Panc1 (cell line): ENCODE measurements around the gene CHD6. TPM values are rescaled to one million over a fixed set of nuclear protein-coding genes. Genes with fewer than 3 reads are reported as not detected.
A peak's percentile ranks its signal among the peaks of the same experiment; 100 is the strongest.

Experiments used
- ATAC-seq: fragments of 200-7000 bp; cut with Tn5 transposase; 2 replicates; pipeline ENCODE4 v1.9.1; 2020; ENCODE audit warnings: mild to moderate bottlenecking, moderate library complexity
- BruUV-seq: library from RNA; stranded (reverse); fragments of 400-500 nt; replicated peaks from 2 replicates; lab custom pipeline; 2021; lab: Mats Ljungman, UMichigan
- CTCF ChIA-PET: fragments of 300-600 bp; sonication (Branson Sonifier 250); formaldehyde crosslinking; loops from one replicate; lab custom pipeline; 2022; ENCODE audit warnings: antibody characterized with exemption; lab: Charles Lee
- POLR2A ChIA-PET: fragments of 300-600 bp; sonication (Branson Sonifier 250); formaldehyde crosslinking; loops from one replicate; lab custom pipeline; 2022; ENCODE audit warnings: antibody characterized with exemption; lab: Charles Lee
- DNase-seq: peaks from one replicate; pipeline ENCODE4 v3.0.0-alpha.2; 2010; ENCODE audit warnings: low read depth, low spot score
- H3K27ac ChIP-seq: 2 replicates; pipeline ENCODE4 v1.5.1; 2011; ENCODE audit warnings: mild to moderate bottlenecking, low read length, inconsistent platforms
- H3K27me3 ChIP-seq: fragments of 200-500 bp; sonication (Bioruptor generic); 2 replicates; pipeline ENCODE4 v1.6.0; 2014; ENCODE audit warnings: low read length, inconsistent platforms; ENCODE audit not compliant: control insufficient read depth, insufficient read depth
- H3K36me3 ChIP-seq: fragments of 200-500 bp; sonication (Bioruptor generic); 2 replicates; pipeline ENCODE4 v1.5.1; 2014; ENCODE audit warnings: inconsistent platforms, mild to moderate bottlenecking, low read length, moderate library complexity; ENCODE audit not compliant: control insufficient read depth, insufficient read depth
- H3K4me1 ChIP-seq: 2 replicates; pipeline ENCODE4 v1.5.1; 2011; ENCODE audit warnings: inconsistent platforms, mild to moderate bottlenecking, low read length, moderate library complexity; ENCODE audit not compliant: control insufficient read depth, insufficient read depth
- H3K4me3 ChIP-seq, 2 experiments: 2 replicates each; pipeline ENCODE4 v1.5.1; 2011 to 2012; ENCODE audit warnings: low read depth in 2 of 2, low read length in 2 of 2, mild to moderate bottlenecking in 2 of 2, inconsistent platforms in 1 of 2, moderate library complexity in 1 of 2
- H3K9me3 ChIP-seq: fragments of 200-500 bp; sonication (Bioruptor generic); 2 replicates; pipeline ENCODE4 v1.5.1; 2014; ENCODE audit warnings: low read depth, mild to moderate bottlenecking, inconsistent platforms, low read length, moderate library complexity; ENCODE audit not compliant: control insufficient read depth, insufficient read depth
- CTCF ChIP-seq: fragments of 450-650 bp; IDR thresholded peaks from 2 replicates; pipeline ENCODE4 v1.5.1; 2017; ENCODE audit warnings: mild to moderate bottlenecking
- POLR2AphosphoS5 ChIP-seq: IDR thresholded peaks from 2 replicates; pipeline ENCODE4 v1.6.1; 2012; ENCODE audit warnings: mild to moderate bottlenecking, low read depth, low read length, moderate library complexity
- REST ChIP-seq, 2 experiments: IDR thresholded peaks; 2 replicates each; pipeline ENCODE4 v1.6.1; 2011 to 2012; ENCODE audit warnings: low read depth in 2 of 2, control low read depth in 1 of 2, low read length in 1 of 2, mild to moderate bottlenecking in 1 of 2, moderate library complexity in 1 of 2; ENCODE audit not compliant: insufficient read depth in 1 of 2
- SIN3A ChIP-seq: IDR thresholded peaks from 2 replicates; pipeline ENCODE4 v1.6.1; 2012; ENCODE audit warnings: low read depth, mild to moderate bottlenecking, low read length, moderate library complexity, borderline replicate concordance; ENCODE audit not compliant: insufficient read depth
- TCF7L2 ChIP-seq: IDR thresholded peaks from 2 replicates; pipeline ENCODE4 v1.6.1; 2011; ENCODE audit warnings: mild to moderate bottlenecking, low read depth, low read length, inconsistent platforms
- in situ Hi-C: cut with HindIII; loops from 2 replicates; pipeline ENCODE4 v1.10.0; 2016; ENCODE audit warnings: low sequenced_read_pairs, low pct_unique_long_range_greater_than_20kb
- intact Hi-C: fragments of 100-400 bp; cut with micrococcal nuclease; formaldehyde crosslinking; loops from one replicate; pipeline ENCODE4 v1.10.0; 2022; ENCODE audit not compliant: unreplicated experiment
- total RNA-seq: library from RNA; stranded (reverse); gene quantifications from one replicate; pipeline ENCODE4 v1.2.1, GENCODE V29; 2021; ENCODE audit not compliant: unreplicated experiment

Gene CHD6
- total RNA-seq, 1 experiment from 2014 or later, result 21.3 TPM

GRCh38 chr20:41398408-41398807 lies 219.8 kb downstream of the CHD6 start:
- Histone ChIP-seq H3K9me3 (no peaks in the 10 kb centered on the region), H3K4me3 (no peak overlapping the region), H3K27me3 (no peaks in the 10 kb centered on the region), H3K27ac (no peak overlapping the region), H3K4me1 (peaks cover 2% of the 10 kb centered on the region; the same call in 1 of the 2 replicates), H3K36me3 (peaks cover 5% of the 10 kb centered on the region; the same call in 1 of the 2 replicates)
- in situ Hi-C loops (no loop called here), intact Hi-C loops (no loop called here)
- no TSS peak for BruUV-seq
- TF ChIP-seq SIN3A (no peak), TCF7L2 (no peak), CTCF (no peak), POLR2AphosphoS5 (no peak), REST (IDR thresholded peaks at IDR 0.05; ENCODE audit: insufficient read depth in 1 of 2, low read depth in 2 of 2, low read length in 1 of 2) (no peak)
- ChIA-PET POLR2A (no interaction called here), CTCF (no interaction called here)
- ATAC-seq (no peak), DNase-seq (no peak)

GRCh38 chr20:41395667-41396664 lies 222.2 kb downstream of the CHD6 start:
- TF ChIP-seq CTCF (no peak), REST (IDR thresholded peaks at IDR 0.05; ENCODE audit: insufficient read depth in 1 of 2, low read depth in 2 of 2, low read length in 1 of 2) (no peak)
- DNase-seq (no peak), ATAC-seq (peak; percentile 39)
- ChIA-PET CTCF (no interaction called here), POLR2A (no interaction called here)
- in situ Hi-C loops (no loop called here), intact Hi-C loops (no loop called here)
- no peaks in the 10 kb centered on the region for H3K9me3 ChIP-seq
- no peaks in the 10 kb centered on the region for H3K36me3 ChIP-seq
- H3K27ac ChIP-seq, result no peak overlapping the region
- peaks cover 11% of the 10 kb centered on the region for H3K4me1 ChIP-seq
- no TSS peak for BruUV-seq
- H3K4me3 ChIP-seq, result no peak overlapping the region
- H3K27me3 ChIP-seq, result no peaks in the 10 kb centered on the region
